Fibroblast of skin of scalp (primary cell): ENCODE results near the gene CD200R1L.
A peak's percentile ranks its signal among the peaks of the same experiment; 100 is the strongest.

Experiments used
- DNase-seq: peaks from one replicate; pipeline ENCODE4 v3.0.0-alpha.2; 2013

The CD200R1L gene

GRCh38 chr3:112818289-112818688, 28.4 kb downstream of the CD200R1L start:
- peak; percentile 52 for DNase-seq

- no peak for DNase-seq
These were observed 28.9 kb downstream of the CD200R1L start for GRCh38 chr3:112817797-112818196.

DNA sequence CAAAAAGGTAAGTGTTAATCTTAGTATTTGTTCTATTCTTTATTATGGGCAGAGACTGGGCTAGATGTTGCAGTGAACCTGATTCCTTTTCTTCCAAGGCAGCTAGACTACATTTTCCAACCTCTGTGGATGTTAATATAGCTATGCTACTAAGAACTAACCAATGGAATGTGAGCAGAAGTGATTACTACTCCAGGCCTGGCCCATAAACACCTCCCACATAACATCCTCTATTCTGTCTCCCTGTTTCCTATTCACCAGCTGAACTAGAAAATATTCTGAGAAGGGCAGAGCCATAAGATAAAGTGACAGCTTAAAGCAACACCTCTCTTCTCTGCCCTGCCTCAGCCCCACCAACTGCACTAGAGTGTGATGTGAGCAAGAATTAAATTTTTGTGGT, 29.4 kb downstream of the CD200R1L start:
- no peak for DNase-seq

- peak; percentile 53 for DNase-seq
These were observed 30.7 kb downstream of the CD200R1L start for GRCh38 chr3:112815981-112816380.

DNA sequence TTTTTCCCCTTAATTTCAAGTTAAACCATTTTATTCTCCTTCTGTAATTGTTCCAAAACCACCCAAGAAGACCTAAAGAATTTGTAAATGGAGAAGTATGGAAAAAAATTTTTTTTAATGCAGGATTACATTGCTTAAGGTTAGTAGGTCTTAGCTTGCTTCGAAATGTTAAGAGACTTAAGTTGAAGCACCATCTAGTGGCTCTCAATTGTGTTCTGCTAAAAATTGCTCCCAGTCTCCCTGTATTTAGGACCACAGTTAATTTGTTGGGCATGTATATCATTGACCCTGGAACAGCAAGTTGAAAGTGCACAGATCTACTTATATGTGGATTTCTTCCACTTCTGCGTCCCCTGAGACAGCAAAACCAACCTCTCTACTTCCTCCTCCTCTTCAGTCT, 32.4 kb downstream of the CD200R1L start:
- DNase-seq, result peak; percentile 87

DNA sequence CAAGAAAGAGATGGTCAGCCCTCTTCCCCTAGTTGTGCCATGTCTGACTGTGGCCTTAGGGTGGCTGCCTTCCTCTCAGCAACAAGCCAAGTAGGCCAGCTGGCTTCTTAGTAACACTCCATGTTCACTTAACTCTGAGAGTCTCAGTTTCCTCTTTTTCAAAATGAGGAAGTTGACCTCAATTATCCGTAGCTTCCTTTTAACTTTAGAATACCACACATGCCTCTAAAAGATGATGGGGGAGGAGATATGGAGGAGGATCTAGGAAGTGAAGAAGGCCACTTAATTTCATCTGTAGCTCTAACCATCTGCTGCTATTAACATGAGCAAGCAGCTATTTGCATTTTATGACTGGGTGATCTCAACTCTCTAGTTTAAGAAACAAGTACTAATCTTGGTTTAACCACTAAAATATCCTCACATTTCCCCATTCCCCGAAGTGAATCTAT, 32.9 kb downstream of the CD200R1L start:
- DNase-seq, result peak; percentile 72

GRCh38 chr3:112813016-112813415, 33.6 kb downstream of the CD200R1L start:
- no peak for DNase-seq

GRCh38 chr3:112811917-112812660, 34.6 kb downstream of the CD200R1L start:
- DNase-seq, result no peak

DNA sequence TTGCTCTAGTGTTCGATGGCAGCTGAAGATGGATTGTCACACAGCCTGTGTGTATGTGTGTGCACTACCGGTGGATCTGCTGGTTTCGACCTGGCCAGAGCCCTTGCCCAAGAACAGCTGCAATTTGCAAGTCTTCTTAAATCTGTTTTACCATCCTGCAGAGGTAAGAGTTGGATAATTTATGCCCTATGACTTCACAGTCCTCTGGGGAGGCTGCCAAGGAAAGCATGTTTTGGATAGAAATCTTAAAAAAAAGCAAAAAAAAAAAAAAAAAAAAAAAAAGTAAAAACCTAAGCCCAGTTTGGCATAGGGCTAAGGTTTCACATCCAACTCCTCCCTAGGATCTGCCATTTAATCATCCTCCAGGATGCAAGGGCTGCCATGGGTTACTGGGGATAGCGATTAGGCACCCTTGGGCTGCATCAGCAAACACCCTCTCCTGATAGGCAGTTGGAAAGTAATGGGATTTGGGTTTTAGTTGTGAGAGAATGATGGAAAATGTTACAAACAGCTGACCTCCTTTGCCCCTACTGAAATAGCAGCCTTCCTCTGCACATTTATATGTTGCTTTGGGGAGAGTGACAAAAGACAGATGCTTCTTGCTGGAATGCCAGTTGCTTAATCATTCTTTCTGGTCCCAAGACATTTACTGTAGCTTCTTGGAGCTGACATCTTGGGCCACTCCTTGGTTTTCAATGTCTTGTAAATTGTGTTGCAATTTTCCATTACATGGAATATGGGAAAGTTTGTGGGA, 35.4 kb downstream of the CD200R1L start:
- peak; percentile 87 for DNase-seq

GRCh38 chr3:112810561-112810960, 36.1 kb downstream of the CD200R1L start:
- DNase-seq, result no peak

GRCh38 chr3:112808136-112808535, 38.5 kb downstream of the CD200R1L start:
- no peak for DNase-seq

DNA sequence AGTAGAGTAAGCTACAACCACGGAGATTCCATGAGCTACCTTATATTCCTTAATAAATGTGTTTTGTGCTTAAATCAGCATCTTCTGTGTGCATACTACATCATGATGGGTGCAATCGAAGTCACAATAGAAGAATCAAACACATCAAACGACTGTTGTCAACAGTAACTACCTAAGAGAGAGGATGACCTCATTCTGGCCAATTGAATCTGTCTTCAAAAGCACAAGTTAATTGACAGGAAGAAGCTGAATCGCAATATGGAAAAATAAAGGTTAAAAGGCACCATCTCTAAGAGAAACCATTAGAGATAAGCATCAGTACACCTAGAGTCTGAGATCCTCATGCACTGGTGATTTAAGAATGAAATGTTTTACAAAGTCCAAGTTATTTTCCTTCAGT, 39.0 kb downstream of the CD200R1L start:
- DNase-seq, result no peak

DNA sequence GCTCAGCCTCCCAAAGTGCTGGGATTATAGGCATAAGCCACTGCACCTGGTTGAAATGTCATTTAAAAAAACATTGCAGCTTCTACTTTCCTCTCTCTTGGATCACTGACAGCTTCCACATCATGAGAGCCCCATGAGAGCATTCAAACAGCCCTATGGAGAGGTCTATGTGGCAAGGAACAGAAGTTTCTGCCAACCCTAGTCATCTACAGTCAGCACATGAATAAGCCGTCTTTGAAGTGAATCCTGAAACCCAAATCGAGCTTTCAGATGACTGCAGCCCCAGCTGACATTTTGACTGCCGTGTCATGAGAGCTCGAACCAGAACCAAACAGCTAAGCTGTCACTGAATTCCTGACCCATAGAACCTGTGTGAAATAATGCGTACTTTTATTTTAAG, 39.8 kb downstream of the CD200R1L start:
- DNase-seq, result no peak

- DNase-seq, result no peak
These were observed 41.5 kb downstream of the CD200R1L start for GRCh38 chr3:112805126-112805525.

DNA sequence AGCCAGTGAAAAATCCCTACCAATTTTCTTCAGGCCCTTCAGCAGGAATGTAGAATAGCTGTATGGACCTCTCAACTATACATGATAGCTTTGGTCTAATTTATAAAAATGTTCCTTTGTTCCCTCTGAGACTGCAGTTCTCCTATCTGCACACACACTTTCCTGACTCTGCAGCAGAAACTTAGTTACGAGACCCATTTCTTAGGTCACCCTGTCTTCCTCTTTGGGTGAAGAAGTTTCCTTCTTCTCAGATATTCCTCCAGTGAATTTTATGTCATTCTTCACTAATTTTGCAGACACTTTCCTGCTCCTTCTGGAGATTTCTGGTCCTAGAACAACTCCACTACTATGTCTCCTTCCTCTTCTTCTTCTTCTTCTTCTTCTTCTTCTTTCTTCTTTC, 42.6 kb downstream of the CD200R1L start:
- DNase-seq, result no peak

DNA sequence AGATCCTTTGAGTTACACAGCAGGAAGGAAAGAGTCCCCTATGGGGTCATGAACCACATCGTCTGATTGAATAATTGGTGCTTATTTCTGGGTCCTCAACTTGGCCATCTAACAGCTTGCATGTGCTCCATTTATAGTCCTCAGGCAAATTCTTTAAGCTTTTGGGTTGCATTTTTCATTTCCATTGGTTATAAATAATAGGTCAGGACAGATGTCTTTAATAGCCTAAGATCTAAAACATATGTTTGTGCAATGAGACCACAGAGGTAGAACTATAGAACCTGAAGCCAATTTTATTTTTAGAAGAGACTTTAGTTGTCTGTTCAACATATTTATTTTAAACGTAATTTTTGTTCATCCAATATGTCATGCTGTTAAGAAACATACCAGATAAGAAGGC, 43.2 kb downstream of the CD200R1L start:
- DNase-seq, result peak; percentile 38

DNA sequence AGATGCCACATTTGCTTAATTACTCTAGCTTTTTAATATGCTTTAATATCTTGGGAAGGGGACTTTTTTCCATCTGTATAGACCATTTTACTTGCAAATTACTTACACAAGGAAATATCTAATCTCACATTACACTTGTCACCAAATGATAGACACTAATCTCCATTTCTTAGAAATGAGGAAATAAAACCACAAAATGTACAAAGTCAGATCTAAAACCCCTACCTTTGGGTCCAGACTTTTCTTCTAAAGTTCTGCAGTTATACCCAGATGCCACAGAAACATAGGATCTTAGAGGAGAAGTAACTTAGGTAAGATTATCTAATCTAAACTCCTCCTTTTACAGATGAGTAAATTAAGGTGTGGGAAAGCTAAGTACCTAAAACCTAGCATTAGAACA, 44.3 kb downstream of the CD200R1L start:
- no peak for DNase-seq

DNA sequence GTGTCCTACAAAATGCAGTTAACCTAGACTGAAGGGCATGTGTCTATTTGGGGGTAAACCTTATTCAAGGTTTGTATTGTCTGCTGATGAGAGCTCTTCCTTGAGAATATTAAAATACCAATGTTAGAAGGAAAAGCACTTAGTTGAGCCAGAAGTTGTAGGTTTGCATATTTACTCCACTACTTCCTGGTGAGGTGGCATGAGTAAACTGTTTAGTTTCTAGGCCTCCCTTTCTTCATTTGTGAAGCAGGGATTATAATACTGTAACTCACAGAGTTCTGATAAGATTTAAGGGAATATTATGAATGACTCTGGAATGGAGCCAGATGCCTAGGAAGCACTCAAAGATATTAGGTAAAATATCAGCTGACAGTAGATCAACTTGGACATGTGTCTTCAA, 46.7 kb downstream of the CD200R1L start:
- DNase-seq, result no peak

DNA sequence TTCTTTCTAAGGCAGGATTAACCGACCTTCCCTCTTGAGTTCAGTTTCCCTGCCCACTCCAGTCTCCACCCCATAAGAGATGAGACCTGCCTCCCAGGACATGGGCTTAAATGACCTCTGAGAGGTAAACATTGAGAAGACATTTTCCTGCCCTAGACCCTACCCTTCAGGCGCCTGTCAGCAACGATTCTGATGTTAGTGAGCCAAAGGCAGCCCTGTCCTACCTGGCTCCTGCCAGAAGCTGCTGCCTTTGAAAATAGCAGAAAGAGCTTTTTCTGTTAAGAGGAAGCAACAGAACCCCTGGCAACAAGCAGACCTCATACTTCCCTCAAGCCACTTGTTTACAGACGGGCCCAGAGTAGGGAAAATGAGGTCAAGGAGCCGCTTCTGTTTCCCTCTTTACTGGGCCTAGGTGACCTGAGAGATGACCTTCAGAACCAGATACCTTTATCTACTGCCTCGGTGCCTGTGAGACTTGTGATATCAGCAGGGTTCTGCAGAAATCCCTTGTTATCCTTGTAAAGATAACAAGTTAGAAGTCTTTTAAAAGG, 52.0 kb downstream of the CD200R1L start:
- DNase-seq, result no peak

- DNase-seq, result no peak
These were observed 53.2 kb downstream of the CD200R1L start for GRCh38 chr3:112793326-112794081.

- DNase-seq, result no peak
These were observed 54.9 kb downstream of the CD200R1L start for GRCh38 chr3:112791736-112792135.

GRCh38 chr3:112789787-112790186, 56.9 kb downstream of the CD200R1L start:
- DNase-seq, result no peak
